SK-N-SH (cell line): ENCODE data around the gene DPF3.
A peak's percentile ranks its signal among the peaks of the same experiment; 100 is the strongest.

ENCODE experiments used
- CTCF ChIP-seq: fragments of 200-600 bp; sonication (generic); IDR thresholded peaks from 2 replicates; pipeline ENCODE4 v1.6.1; 2017; ENCODE audit warnings: antibody characterized with exemption, mild to moderate bottlenecking, moderate library complexity
- EZH2phosphoT487 ChIP-seq: fragments of 200-600 bp; sonication (generic); IDR thresholded peaks from 2 replicates; pipeline ENCODE4 v1.6.1; 2017; ENCODE audit warnings: low read depth, mixed run types, mild to moderate bottlenecking, antibody characterized with exemption, moderate library complexity, borderline replicate concordance
- MAX ChIP-seq: IDR thresholded peaks from 2 replicates; pipeline ENCODE4 v1.4.0; 2012; ENCODE audit warnings: low read depth
- RCOR1 ChIP-seq: fragments of 150-350 bp; IDR thresholded peaks from 2 replicates; pipeline ENCODE4 v1.6.1; 2017; ENCODE audit warnings: antibody characterized with exemption, low read length

- TF ChIP-seq CTCF: peak; percentile 21; the same call in 1 of the 2 replicates
- no peak for TF ChIP-seq MAX
- TF ChIP-seq RCOR1: no peak
- no peak for TF ChIP-seq EZH2phosphoT487
These were observed 26.1 kb upstream of the DPF3 start for GRCh38 chr14:72920008-72920407.
